Right ventricle myocardium inferior (tissue), 1 donor: Measurements from ENCODE around the gene ATOH8. TPM values are rescaled to one million over a fixed set of nuclear protein-coding genes. Genes with fewer than 3 reads are reported as not detected.
"Not testable (repeated sequence)": the region's sequence is repeated elsewhere in the genome, so short reads cannot be mapped to it uniquely, and the experiment has no call there.

Source experiments
- ATAC-seq: fragments of 200-7000 bp; cut with Tn5 transposase; one replicate; pipeline ENCODE4 v1.9.1; 2020; ENCODE audit warnings: mild to moderate bottlenecking, moderate library complexity
- DNase-seq: peaks from one replicate; pipeline ENCODE4 v3.0.0; 2021; ENCODE audit errors: missing footprints
- intact Hi-C: fragments of 100-400 bp; cut with DNase I; formaldehyde crosslinking; loops from one replicate; pipeline ENCODE4 v1.11.0; 2022
- microRNA-seq: library from miRNA; unstranded; fragments of <30 nt; microRNA quantifications from one replicate; pipeline ENCODE4 v1.2.0, GENCODE V29; 2020
- total RNA-seq: library from RNA; stranded (reverse); fragmentation: NEBNext Ultra II Directional; extraction: Animal tissue kit (Norgen Biotek cat#: 25700); gene quantifications from one replicate; pipeline ENCODE4 v1.2.1, GENCODE V29; 2021
- donor health status: DM: no; HTN: yes; CAD: no; lungs with severe emphysema.

ATOH8 gene
- total RNA-seq, 1 donor from 2014 or later, result 29.1 TPM

GRCh38 chr2:85823951-85824350 is 70.2 kb downstream of the ATOH8 start:
- no peak for DNase-seq
- no peak for ATAC-seq
- intact Hi-C loops, result no loop called here

GRCh38 chr2:85826990-85827878 is 73.4 kb downstream of the ATOH8 start:
- ATAC-seq, result peak; percentile 92
- DNase-seq, result peak; percentile 88
- intact Hi-C loops, result loop anchor here (1.0 to 5.0 kb wide), 2 partner anchors 60 to 253 kb away; partner anchors contain the start of gene ST3GAL5

GRCh38 chr2:85827879-85828569 is 74.2 kb downstream of the ATOH8 start:
- ATAC-seq (no peak), DNase-seq (no peak)
- intact Hi-C loops, result loop anchor here (1.0 to 5.0 kb wide), 2 partner anchors 59 to 252 kb away; partner anchors contain the start of gene ST3GAL5

GRCh38 chr2:85828725-85829124 is 74.9 kb downstream of the ATOH8 start:
- DNase-seq (no peak), ATAC-seq (no peak)
- intact Hi-C loops, result loop anchor here (5.0 kb wide), 1 partner anchor 59 kb away; the partner anchor contains the start of gene ST3GAL5

- intact Hi-C loops, result loop anchor here (5.0 kb wide), 1 partner anchor 58 kb away; the partner anchor contains the start of gene ST3GAL5
- not testable (repeated sequence) for ATAC-seq, DNase-seq
These were observed 75.6 kb downstream of the ATOH8 start for GRCh38 chr2:85829394-85829793.

- ATAC-seq (no peak), DNase-seq (no peak)
- intact Hi-C loops, result no loop called here
These were observed 76.9 kb downstream of the ATOH8 start for GRCh38 chr2:85830645-85831044.

GRCh38 chr2:85831735-85832134 is 77.9 kb downstream of the ATOH8 start:
- ATAC-seq, result no peak
- DNase-seq, result no peak
- intact Hi-C loops, result no loop called here

GRCh38 chr2:85834466-85834865 is 80.7 kb downstream of the ATOH8 start:
- ATAC-seq (no peak), DNase-seq (no peak)
- intact Hi-C loops, result no loop called here

Small RNA genes within 50 kb of the gene (microRNA-seq; reads per million reads assigned to microRNA genes)
- gene MIR6071, result not detected

Other genes with a start within 250 kb of the ATOH8 start
- 118 TPM for gene MAT2A, start 214.8 kb upstream of the ATOH8 start, total RNA-seq
- gene GGCX, start 192.5 kb upstream of the ATOH8 start, total RNA-seq, result 26.9 TPM
- gene VAMP8, start 176.4 kb upstream of the ATOH8 start, total RNA-seq, result 26.1 TPM
- gene VAMP5, start 169.6 kb upstream of the ATOH8 start, total RNA-seq, result 62.1 TPM
- 87.8 TPM for gene RNF181, start 158.2 kb upstream of the ATOH8 start, total RNA-seq
- 10.8 TPM for gene TMEM150A, start 151.3 kb upstream of the ATOH8 start, total RNA-seq
- 26.4 TPM for gene C2orf68, start 141.9 kb upstream of the ATOH8 start, total RNA-seq
- gene USP39, start 137.8 kb upstream of the ATOH8 start, total RNA-seq, result 30.8 TPM
- gene SFTPB, start 85.8 kb upstream of the ATOH8 start, total RNA-seq, result 0.19 TPM
- 3.4 TPM for gene GNLY, start 59.6 kb upstream of the ATOH8 start, total RNA-seq
- 6.8 TPM for gene ST3GAL5, start 135.0 kb downstream of the ATOH8 start, total RNA-seq